ENCODE data around the gene DCANP1.

Gene DCANP1

DNA sequence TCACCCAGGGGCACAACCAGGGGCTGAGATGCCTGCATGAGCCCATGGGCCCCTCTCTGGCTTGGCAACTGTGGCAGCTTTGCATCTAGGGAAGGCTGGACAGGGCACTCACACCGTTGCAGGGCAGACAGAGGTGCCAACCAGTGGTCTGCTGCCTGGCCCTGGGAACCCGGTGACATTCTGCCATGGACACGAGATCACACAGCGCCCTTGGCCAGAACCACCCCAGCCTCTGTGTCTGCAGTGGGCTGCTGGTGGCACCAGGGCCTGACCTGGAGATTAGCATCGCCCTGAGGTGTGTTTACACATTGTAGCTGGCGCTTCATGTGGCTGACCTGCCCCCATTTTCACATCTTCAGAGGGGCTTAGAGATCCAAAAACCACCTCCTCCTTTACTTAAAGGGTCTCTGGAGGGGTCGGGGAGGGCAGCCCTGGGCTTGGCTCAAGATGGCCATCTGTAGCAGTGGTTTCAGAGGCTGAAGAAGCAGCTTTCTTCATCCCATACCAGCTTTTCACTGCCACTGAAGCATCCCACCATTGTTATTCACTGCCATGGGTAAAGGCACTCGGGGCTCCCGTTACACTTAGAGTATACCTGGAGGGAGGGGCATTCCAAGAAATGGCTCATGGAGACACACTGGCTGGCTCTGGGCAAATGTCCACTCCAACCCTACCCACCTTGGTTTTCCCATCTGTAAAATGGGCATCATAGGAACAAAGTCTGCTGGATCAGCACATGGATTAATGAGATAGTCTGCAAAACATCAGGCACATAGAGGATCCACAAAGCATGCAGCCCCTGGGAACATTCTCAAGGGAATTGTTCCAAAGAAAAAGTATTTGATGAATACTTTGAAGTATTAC, 11.4 kb downstream of the DCANP1 start:
- Histone ChIP-seq H3K27ac (ENCODE audit: low read depth, low read length, poor library complexity, severe bottlenecking) (no peak overlapping the region), H3K4me1 (ENCODE audit: insufficient read depth, low read length, severe bottlenecking) (no peaks in the 10 kb centered on the region), H3K27me3 (ENCODE audit: insufficient read depth, low read length) (peaks cover 9% of the 10 kb centered on the region), H3K9me3 (ENCODE audit: low read length) (no peaks in the 10 kb centered on the region), H2AFZ (ENCODE audit: low read length) (no peak overlapping the region), H3K9me2 (ENCODE audit: low read depth, low read length) (no peaks in the 10 kb centered on the region), H4K20me1 (ENCODE audit: insufficient read depth, low read length) (no peaks in the 10 kb centered on the region), H3K4me2 (ENCODE audit: low read length) (no peak overlapping the region), H3K36me3 (ENCODE audit: insufficient read depth, low read length) (no peaks in the 10 kb centered on the region), H3K79me2 (ENCODE audit: insufficient read depth, low read length) (no peaks in the 10 kb centered on the region), H3K4me3 (ENCODE audit: low read depth, low read length, poor library complexity, severe bottlenecking) (no peak overlapping the region), H3F3A (ENCODE audit: insufficient read depth, low read length) (no peaks in the 10 kb centered on the region), H3K9ac (ENCODE audit: low read length) (no peak overlapping the region)
- TF ChIP-seq, protein P1, sequence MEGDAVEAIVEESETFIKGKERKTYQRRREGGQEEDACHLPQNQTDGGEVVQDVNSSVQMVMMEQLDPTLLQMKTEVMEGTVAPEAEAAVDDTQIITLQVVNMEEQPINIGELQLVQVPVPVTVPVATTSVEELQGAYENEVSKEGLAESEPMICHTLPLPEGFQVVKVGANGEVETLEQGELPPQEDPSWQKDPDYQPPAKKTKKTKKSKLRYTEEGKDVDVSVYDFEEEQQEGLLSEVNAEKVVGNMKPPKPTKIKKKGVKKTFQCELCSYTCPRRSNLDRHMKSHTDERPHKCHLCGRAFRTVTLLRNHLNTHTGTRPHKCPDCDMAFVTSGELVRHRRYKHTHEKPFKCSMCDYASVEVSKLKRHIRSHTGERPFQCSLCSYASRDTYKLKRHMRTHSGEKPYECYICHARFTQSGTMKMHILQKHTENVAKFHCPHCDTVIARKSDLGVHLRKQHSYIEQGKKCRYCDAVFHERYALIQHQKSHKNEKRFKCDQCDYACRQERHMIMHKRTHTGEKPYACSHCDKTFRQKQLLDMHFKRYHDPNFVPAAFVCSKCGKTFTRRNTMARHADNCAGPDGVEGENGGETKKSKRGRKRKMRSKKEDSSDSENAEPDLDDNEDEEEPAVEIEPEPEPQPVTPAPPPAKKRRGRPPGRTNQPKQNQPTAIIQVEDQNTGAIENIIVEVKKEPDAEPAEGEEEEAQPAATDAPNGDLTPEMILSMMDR (IDR thresholded peaks at IDR 0.05; ENCODE audit: low read length): no peak
- TF ChIP-seq EZH2 (IDR thresholded peaks at IDR 0.05; ENCODE audit: borderline replicate concordance, low read length): no peak

GRCh38 chr5:135434591-135435466, 12.3 kb downstream of the DCANP1 start:
- no peaks in the 10 kb centered on the region for H3K79me2 ChIP-seq (ENCODE audit: insufficient read depth, low read length)
- H3K36me3 ChIP-seq (ENCODE audit: insufficient read depth, low read length): no peaks in the 10 kb centered on the region
- no peak overlapping the region for H3K9ac ChIP-seq (ENCODE audit: low read length)
- H3K27ac ChIP-seq (ENCODE audit: low read depth, low read length, poor library complexity, severe bottlenecking): no peak overlapping the region
- no peaks in the 10 kb centered on the region for H3F3A ChIP-seq (ENCODE audit: insufficient read depth, low read length)
- H3K9me3 ChIP-seq (ENCODE audit: low read length): no peaks in the 10 kb centered on the region
- H3K4me2 ChIP-seq (ENCODE audit: low read length): no peak overlapping the region
- H3K9me2 ChIP-seq (ENCODE audit: low read depth, low read length): no peaks in the 10 kb centered on the region
- peaks cover 9% of the 10 kb centered on the region for H3K27me3 ChIP-seq (ENCODE audit: insufficient read depth, low read length)
- no peaks in the 10 kb centered on the region for H4K20me1 ChIP-seq (ENCODE audit: insufficient read depth, low read length)
- no peaks in the 10 kb centered on the region for H3K4me1 ChIP-seq (ENCODE audit: insufficient read depth, low read length, severe bottlenecking)
- H2AFZ ChIP-seq (ENCODE audit: low read length): no peak overlapping the region
- TF ChIP-seq, protein P1 (IDR thresholded peaks at IDR 0.05; ENCODE audit: low read length): no peak
- no peak for TF ChIP-seq EZH2 (IDR thresholded peaks at IDR 0.05; ENCODE audit: borderline replicate concordance, low read length)
- no peak overlapping the region for H3K4me3 ChIP-seq (ENCODE audit: low read depth, low read length, poor library complexity, severe bottlenecking)

DNA sequence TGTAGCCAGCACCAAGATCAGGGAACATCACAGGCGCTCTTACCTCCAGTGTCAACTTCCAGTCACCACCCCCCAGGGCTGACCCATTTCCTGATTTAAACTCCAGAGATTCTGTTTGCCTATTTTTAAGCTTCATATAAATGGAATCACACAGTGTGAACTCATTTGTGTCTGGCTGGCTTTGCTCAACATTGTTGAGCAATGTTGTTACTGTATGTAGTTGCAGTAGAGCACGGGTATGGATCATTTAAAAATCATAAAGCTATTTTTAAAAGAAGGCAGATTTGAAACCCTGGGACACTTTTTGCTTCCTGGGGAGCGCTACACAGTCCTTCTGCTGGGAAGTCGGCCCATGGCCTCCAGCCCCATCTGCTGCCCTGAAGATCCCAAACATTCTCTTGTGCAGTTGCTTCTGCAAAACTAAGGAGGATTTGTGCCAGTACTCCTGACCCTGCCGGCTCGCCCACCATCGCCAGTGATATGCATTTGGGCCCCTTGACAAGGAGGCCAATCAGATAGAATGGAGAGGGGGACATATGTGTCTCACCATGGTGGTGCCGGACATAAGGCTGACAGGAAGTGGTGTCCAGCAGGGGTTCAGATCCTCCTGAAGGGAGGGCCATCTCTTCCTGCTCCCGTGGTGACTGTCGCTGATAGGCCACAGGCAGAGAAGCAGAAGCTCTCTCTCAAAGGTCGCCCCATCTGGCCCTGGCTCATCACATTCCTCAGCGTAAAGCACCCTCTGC, 13.3 kb downstream of the DCANP1 start:
- H3K4me3 ChIP-seq (ENCODE audit: low read depth, low read length, poor library complexity, severe bottlenecking): no peak overlapping the region
- no peak overlapping the region for H3K4me2 ChIP-seq (ENCODE audit: low read length)
- TF ChIP-seq, protein P1 (IDR thresholded peaks at IDR 0.05; ENCODE audit: low read length): no peak
- no peak for TF ChIP-seq EZH2 (IDR thresholded peaks at IDR 0.05; ENCODE audit: borderline replicate concordance, low read length)
- no peaks in the 10 kb centered on the region for H4K20me1 ChIP-seq (ENCODE audit: insufficient read depth, low read length)
- peaks cover 12% of the 10 kb centered on the region for H3K27me3 ChIP-seq (ENCODE audit: insufficient read depth, low read length)
- H3F3A ChIP-seq (ENCODE audit: insufficient read depth, low read length): no peaks in the 10 kb centered on the region
- H3K79me2 ChIP-seq (ENCODE audit: insufficient read depth, low read length): no peaks in the 10 kb centered on the region
- H3K27ac ChIP-seq (ENCODE audit: low read depth, low read length, poor library complexity, severe bottlenecking): no peak overlapping the region
- H3K36me3 ChIP-seq (ENCODE audit: insufficient read depth, low read length): no peaks in the 10 kb centered on the region; the same call in 1 of the 2 replicates
- H2AFZ ChIP-seq (ENCODE audit: low read length): no peak overlapping the region
- H3K9me3 ChIP-seq (ENCODE audit: low read length): no peaks in the 10 kb centered on the region
- no peaks in the 10 kb centered on the region for H3K4me1 ChIP-seq (ENCODE audit: insufficient read depth, low read length, severe bottlenecking)
- H3K9ac ChIP-seq (ENCODE audit: low read length): no peak overlapping the region
- no peaks in the 10 kb centered on the region for H3K9me2 ChIP-seq (ENCODE audit: low read depth, low read length)
